ENCODE results near the gene GCGR. TPM values are rescaled to one million over a fixed set of nuclear protein-coding genes. Genes with fewer than 3 reads are reported as not detected.

The GCGR gene
- total RNA-seq, 1 donor from 2014 or later = not detected

- no peaks in the 10 kb centered on the region for H3K79me2 ChIP-seq (ENCODE audit: low read depth)
- no peaks in the 10 kb centered on the region for H3K4me1 ChIP-seq
- Mint-ChIP-seq H3K4me1 (peaks cover 3% of the 10 kb centered on the region), H3K4me3 (no peak overlapping the region), H3K27me3 (ENCODE audit: insufficient read depth, low read depth) (peaks cover 6% of the 10 kb centered on the region), H3K27ac (no peak overlapping the region), H3K36me3 (no peaks in the 10 kb centered on the region), H3K9me3 (no peaks in the 10 kb centered on the region)
- no peaks in the 10 kb centered on the region for H4K20me1 ChIP-seq (ENCODE audit: low read depth)
- no peaks in the 10 kb centered on the region for H3K27me3 ChIP-seq
- H3F3A ChIP-seq (ENCODE audit: low read depth) = peaks cover 6% of the 10 kb centered on the region
- no peak overlapping the region for H2AFZ ChIP-seq (replicated peaks)
- H3K9ac ChIP-seq = no peak overlapping the region
- H3K9me3 ChIP-seq (ENCODE audit: low read depth) = no peaks in the 10 kb centered on the region
- no peak overlapping the region for H3K27ac ChIP-seq
- no peak for TF ChIP-seq CTCF (IDR thresholded peaks at IDR 0.05)
- TF ChIP-seq EZH2phosphoT487 (IDR thresholded peaks at IDR 0.05) = no peak
- no peak for TF ChIP-seq EZH2 (IDR thresholded peaks at IDR 0.05)
- no peak overlapping the region for H3K4me2 ChIP-seq
- no peaks in the 10 kb centered on the region for H3K36me3 ChIP-seq
- H3K4me3 ChIP-seq = no peak overlapping the region
- no peak for DNase-seq (ENCODE audit: low spot score)
Observed at GRCh38 chr17:81815646-81815986, 11.7 kb downstream of the GCGR start.

- Mint-ChIP-seq H3K27ac (no peak overlapping the region), H3K36me3 (peaks cover 2% of the 10 kb centered on the region), H3K9me3 (no peaks in the 10 kb centered on the region), H3K4me1 (peaks cover 3% of the 10 kb centered on the region), H3K4me3 (no peak overlapping the region), H3K27me3 (ENCODE audit: insufficient read depth, low read depth) (peaks cover 9% of the 10 kb centered on the region)
- TF ChIP-seq EZH2phosphoT487 (IDR thresholded peaks at IDR 0.05) = no peak
- TF ChIP-seq EZH2 (IDR thresholded peaks at IDR 0.05) = no peak
- no peak for TF ChIP-seq CTCF (IDR thresholded peaks at IDR 0.05)
- no peaks in the 10 kb centered on the region for H3K9me3 ChIP-seq (ENCODE audit: low read depth)
- H3K79me2 ChIP-seq (ENCODE audit: low read depth) = no peaks in the 10 kb centered on the region
- H3K4me2 ChIP-seq = no peak overlapping the region
- no peaks in the 10 kb centered on the region for H4K20me1 ChIP-seq (ENCODE audit: low read depth)
- no peak overlapping the region for H2AFZ ChIP-seq (replicated peaks)
- no peak overlapping the region for H3K27ac ChIP-seq
- H3K36me3 ChIP-seq = no peaks in the 10 kb centered on the region
- DNase-seq (ENCODE audit: low spot score) = no peak
- H3K4me1 ChIP-seq = no peaks in the 10 kb centered on the region
- peaks cover 6% of the 10 kb centered on the region for H3F3A ChIP-seq (ENCODE audit: low read depth)
- H3K4me3 ChIP-seq = no peak overlapping the region
- H3K27me3 ChIP-seq = no peaks in the 10 kb centered on the region
- no peak overlapping the region for H3K9ac ChIP-seq
Observed at GRCh38 chr17:81817758-81818147, 13.8 kb downstream of the GCGR start.

GRCh38 chr17:81819708-81820107 is 15.8 kb downstream of the GCGR start:
- Mint-ChIP-seq H3K4me1 (peaks cover 3% of the 10 kb centered on the region), H3K27me3 (ENCODE audit: insufficient read depth, low read depth) (peaks cover 9% of the 10 kb centered on the region), H3K4me3 (no peak overlapping the region), H3K9me3 (no peaks in the 10 kb centered on the region), H3K36me3 (peaks cover 2% of the 10 kb centered on the region), H3K27ac (no peak overlapping the region)
- Histone ChIP-seq H3K27ac (no peak overlapping the region), H4K20me1 (ENCODE audit: low read depth) (peaks cover 3% of the 10 kb centered on the region), H3K9ac (no peak overlapping the region), H3K4me2 (no peak overlapping the region), H3K36me3 (no peaks in the 10 kb centered on the region), H3F3A (ENCODE audit: low read depth) (peaks cover 6% of the 10 kb centered on the region), H3K4me3 (no peak overlapping the region), H3K79me2 (ENCODE audit: low read depth) (no peaks in the 10 kb centered on the region), H3K27me3 (no peaks in the 10 kb centered on the region), H3K4me1 (no peaks in the 10 kb centered on the region), H2AFZ (replicated peaks) (no peak overlapping the region), H3K9me3 (ENCODE audit: low read depth) (no peaks in the 10 kb centered on the region)
- no peak for DNase-seq (ENCODE audit: low spot score)
- TF ChIP-seq CTCF (IDR thresholded peaks at IDR 0.05) (no peak), EZH2 (IDR thresholded peaks at IDR 0.05) (no peak), EZH2phosphoT487 (IDR thresholded peaks at IDR 0.05) (no peak)

- Mint-ChIP-seq H3K36me3 (peaks cover 4% of the 10 kb centered on the region), H3K9me3 (no peaks in the 10 kb centered on the region), H3K27ac (no peak overlapping the region), H3K27me3 (ENCODE audit: insufficient read depth, low read depth) (peaks cover 9% of the 10 kb centered on the region), H3K4me3 (no peak overlapping the region), H3K4me1 (peaks cover 3% of the 10 kb centered on the region)
- no peak for DNase-seq (ENCODE audit: low spot score)
- Histone ChIP-seq H3K4me1 (no peaks in the 10 kb centered on the region), H3K9ac (no peak overlapping the region), H3K4me3 (no peak overlapping the region), H3K9me3 (ENCODE audit: low read depth) (no peaks in the 10 kb centered on the region), H3F3A (ENCODE audit: low read depth) (peaks cover 6% of the 10 kb centered on the region), H3K27me3 (no peaks in the 10 kb centered on the region), H3K79me2 (ENCODE audit: low read depth) (no peaks in the 10 kb centered on the region), H3K27ac (no peak overlapping the region), H3K36me3 (no peaks in the 10 kb centered on the region), H3K4me2 (no peak overlapping the region), H2AFZ (replicated peaks) (no peak overlapping the region), H4K20me1 (ENCODE audit: low read depth) (peaks cover 18% of the 10 kb centered on the region)
- TF ChIP-seq EZH2phosphoT487 (IDR thresholded peaks at IDR 0.05) = no peak
- no peak for TF ChIP-seq CTCF (IDR thresholded peaks at IDR 0.05)
- TF ChIP-seq EZH2 (IDR thresholded peaks at IDR 0.05) = no peak
Observed at GRCh38 chr17:81821147-81821546, 17.2 kb downstream of the GCGR start.
